ENCODE results near the gene GPC6. TPM values are rescaled to one million over a fixed set of nuclear protein-coding genes. Genes with fewer than 3 reads are reported as not detected.

The GPC6 gene
- total and polyA plus RNA-seq, 10 donors: 0.22 to 9.3 (median 4.5) TPM

DNA sequence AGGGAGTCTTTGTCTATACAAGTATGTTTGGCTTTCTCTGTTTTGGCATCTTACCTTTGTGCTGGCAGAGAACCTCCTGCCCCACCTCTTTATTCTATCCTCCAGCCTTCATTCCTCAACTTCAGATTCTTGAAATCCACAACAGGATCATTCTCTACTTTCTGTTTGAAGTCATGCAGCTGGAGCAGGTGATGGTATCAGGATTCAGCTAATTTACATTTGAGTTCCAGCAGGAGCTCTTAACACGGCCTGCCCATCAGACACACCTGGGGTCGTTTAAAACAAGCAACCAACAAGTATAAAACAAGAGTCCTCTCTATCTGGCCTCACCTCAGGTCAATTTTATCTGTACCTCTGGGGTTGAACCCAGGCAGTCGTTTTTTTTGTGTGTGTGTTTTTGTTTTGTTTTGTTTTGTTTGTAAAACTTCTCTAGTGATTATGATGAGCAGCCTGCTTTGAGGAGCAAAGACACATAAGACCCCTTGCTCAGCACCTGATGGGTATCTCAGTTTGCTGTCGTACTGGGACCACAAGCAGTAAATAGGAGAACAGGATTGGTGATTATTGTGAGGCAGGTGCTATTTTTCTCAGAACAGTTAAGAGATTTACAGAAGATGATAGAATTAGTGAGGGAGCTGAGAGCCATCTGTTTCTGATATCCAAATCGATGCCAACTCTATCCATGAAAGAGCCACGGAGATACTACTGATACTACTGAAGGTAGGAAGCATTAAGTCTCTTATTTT, 78.4 kb downstream of the GPC6 start:
- TF ChIP-seq POLR2A (IDR thresholded peaks at IDR 0.05): no peak
- no peak for TF ChIP-seq POLR2AphosphoS5 (IDR thresholded peaks at IDR 0.05)
- TF ChIP-seq, protein P1, sequence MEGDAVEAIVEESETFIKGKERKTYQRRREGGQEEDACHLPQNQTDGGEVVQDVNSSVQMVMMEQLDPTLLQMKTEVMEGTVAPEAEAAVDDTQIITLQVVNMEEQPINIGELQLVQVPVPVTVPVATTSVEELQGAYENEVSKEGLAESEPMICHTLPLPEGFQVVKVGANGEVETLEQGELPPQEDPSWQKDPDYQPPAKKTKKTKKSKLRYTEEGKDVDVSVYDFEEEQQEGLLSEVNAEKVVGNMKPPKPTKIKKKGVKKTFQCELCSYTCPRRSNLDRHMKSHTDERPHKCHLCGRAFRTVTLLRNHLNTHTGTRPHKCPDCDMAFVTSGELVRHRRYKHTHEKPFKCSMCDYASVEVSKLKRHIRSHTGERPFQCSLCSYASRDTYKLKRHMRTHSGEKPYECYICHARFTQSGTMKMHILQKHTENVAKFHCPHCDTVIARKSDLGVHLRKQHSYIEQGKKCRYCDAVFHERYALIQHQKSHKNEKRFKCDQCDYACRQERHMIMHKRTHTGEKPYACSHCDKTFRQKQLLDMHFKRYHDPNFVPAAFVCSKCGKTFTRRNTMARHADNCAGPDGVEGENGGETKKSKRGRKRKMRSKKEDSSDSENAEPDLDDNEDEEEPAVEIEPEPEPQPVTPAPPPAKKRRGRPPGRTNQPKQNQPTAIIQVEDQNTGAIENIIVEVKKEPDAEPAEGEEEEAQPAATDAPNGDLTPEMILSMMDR (IDR thresholded peaks at IDR 0.05 in 8 of 11, conservative IDR thresholded peaks at IDR 0.05 in 3 of 11): no peak
- no peaks in the 10 kb centered on the region for H3K27me3 ChIP-seq (replicated peaks in 1 of 7)
- no peaks in the 10 kb centered on the region for H3K36me3 ChIP-seq
- H3K27ac ChIP-seq: no peak overlapping the region
- H3K4me3 ChIP-seq: no peak overlapping the region
- DNase-seq: no peak
- WGBS, 5 donors: 49 to 70% (median 63%) methylated on average over 6 of the region's 6 CpGs
- H3K9me3 ChIP-seq: no peaks in the 10 kb centered on the region
- H3K4me1 ChIP-seq: no peaks in the 10 kb centered on the region
- intact Hi-C loops (cut with DNase I; ENCODE audit: low total_unique reads): no loop called here

DNA sequence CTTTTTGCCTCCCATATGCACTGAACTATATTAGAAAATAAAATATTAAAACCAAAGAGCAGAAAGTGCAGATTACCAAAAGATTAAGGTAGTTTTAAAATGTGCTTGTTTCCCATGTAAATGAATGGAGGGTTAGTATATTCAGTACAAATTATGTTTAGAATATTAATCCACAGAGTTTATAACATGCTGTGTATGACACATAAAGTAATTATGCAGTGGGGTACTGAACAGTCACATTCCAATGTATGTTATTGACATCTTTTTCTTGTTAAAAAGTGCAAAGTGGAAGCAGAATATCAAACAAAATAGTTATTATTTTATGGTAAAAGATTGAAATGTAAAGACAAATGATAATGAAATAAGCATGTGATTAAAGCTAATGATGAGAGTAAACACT, 79.3 kb downstream of the GPC6 start:
- Histone ChIP-seq H3K4me3 (no peak overlapping the region), H3K27ac (no peak overlapping the region), H3K27me3 (replicated peaks in 1 of 7) (no peaks in the 10 kb centered on the region), H3K36me3 (no peaks in the 10 kb centered on the region), H3K9me3 (no peaks in the 10 kb centered on the region), H3K4me1 (no peaks in the 10 kb centered on the region)
- DNase-seq: no peak
- intact Hi-C loops (cut with DNase I; ENCODE audit: low total_unique reads): no loop called here
- TF ChIP-seq POLR2AphosphoS5 (IDR thresholded peaks at IDR 0.05) (no peak), POLR2A (IDR thresholded peaks at IDR 0.05) (no peak)
- TF ChIP-seq, protein P1 (IDR thresholded peaks at IDR 0.05 in 8 of 11, conservative IDR thresholded peaks at IDR 0.05 in 3 of 11): no peak

DNA sequence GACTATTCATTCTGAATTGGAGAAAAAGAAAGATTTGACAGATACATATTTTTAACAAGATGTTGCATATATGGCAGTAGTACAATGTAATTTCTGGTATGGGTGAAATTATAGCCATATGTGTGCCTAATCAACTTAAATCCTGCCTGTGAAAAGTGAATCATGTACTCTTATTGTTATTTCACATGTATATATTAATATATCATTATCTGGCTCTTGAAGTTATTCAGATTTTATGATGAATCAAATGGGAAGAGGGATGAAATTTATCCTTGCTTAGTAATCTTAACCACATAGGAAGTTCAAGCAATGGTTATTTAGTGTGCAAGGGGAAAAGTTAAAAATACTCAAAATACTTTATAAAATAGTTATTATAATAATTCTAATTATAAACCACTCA, 80.5 kb downstream of the GPC6 start:
- Histone ChIP-seq H3K4me1 (no peaks in the 10 kb centered on the region), H3K9me3 (no peaks in the 10 kb centered on the region), H3K27ac (no peak overlapping the region), H3K4me3 (no peak overlapping the region), H3K36me3 (no peaks in the 10 kb centered on the region), H3K27me3 (replicated peaks in 1 of 7) (no peaks in the 10 kb centered on the region)
- TF ChIP-seq, protein P1 (IDR thresholded peaks at IDR 0.05 in 8 of 11, conservative IDR thresholded peaks at IDR 0.05 in 3 of 11): no peak
- TF ChIP-seq POLR2A (IDR thresholded peaks at IDR 0.05) (no peak), POLR2AphosphoS5 (IDR thresholded peaks at IDR 0.05) (no peak)
- no peak for DNase-seq
- intact Hi-C loops (cut with DNase I; ENCODE audit: low total_unique reads): no loop called here

- Histone ChIP-seq H3K4me1 (no peaks in the 10 kb centered on the region), H3K36me3 (no peaks in the 10 kb centered on the region), H3K9me3 (no peaks in the 10 kb centered on the region), H3K27ac (no peak overlapping the region), H3K4me3 (no peak overlapping the region), H3K27me3 (replicated peaks in 1 of 7) (no peaks in the 10 kb centered on the region)
- TF ChIP-seq, protein P1 (IDR thresholded peaks at IDR 0.05 in 8 of 11, conservative IDR thresholded peaks at IDR 0.05 in 3 of 11): no peak
- TF ChIP-seq POLR2A (IDR thresholded peaks at IDR 0.05) (no peak), POLR2AphosphoS5 (IDR thresholded peaks at IDR 0.05) (no peak)
- DNase-seq: no peak
- intact Hi-C loops (cut with DNase I; ENCODE audit: low total_unique reads): no loop called here
- WGBS, 5 donors: 90 to 96% (median 92%) methylated on average over 5 of the region's 5 CpGs
Observed at GRCh38 chr13:93307651-93308050, 81.0 kb downstream of the GPC6 start.
